ENCODE measurements around the gene BTBD7. TPM values are rescaled to one million over a fixed set of nuclear protein-coding genes. Genes with fewer than 3 reads are reported as not detected.

BTBD7 gene
- total and polyA plus RNA-seq, 2 donors (not counting 3 experiments of a cell fraction or from before 2014, with no cell fraction given): 20.9 to 50.2 TPM

DNA sequence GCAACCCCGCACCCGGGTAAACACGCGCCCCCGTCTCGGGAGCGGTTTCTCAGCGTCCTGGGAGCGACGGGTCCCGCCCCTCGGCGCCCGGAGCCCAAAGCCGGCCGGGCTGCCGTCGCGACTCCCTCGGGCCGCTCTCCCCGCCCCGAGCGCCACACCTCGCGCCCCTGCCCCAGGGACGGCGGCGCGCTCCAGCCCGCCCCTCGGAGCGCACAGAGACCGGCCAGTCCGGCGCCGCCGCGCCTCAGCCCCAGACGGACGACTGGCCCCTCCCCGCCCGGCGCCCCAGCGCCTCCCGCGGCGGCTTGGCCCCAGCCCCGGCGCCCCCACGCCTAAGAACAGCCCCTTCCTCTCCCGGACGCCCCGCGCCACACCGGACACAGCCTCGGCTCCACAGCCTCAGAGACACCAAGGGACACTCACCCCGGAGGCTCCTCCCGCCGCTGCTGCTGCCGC lies 411 bp downstream of the BTBD7 start:
- Histone ChIP-seq H4K20me1 (replicated peaks; ENCODE audit: control insufficient read depth, extremely low read depth, insufficient read depth, low read length) (peaks cover 2% of the 10 kb centered on the region), H3K27me3 (ENCODE audit: control insufficient read depth in 2 of 2, insufficient read depth in 2 of 2, low read length in 2 of 2) (no peaks in the 10 kb centered on the region), H3K27ac (ENCODE audit: insufficient read depth, low read depth, low read length) (peak overlapping the region; percentile 82), H3K79me2 (ENCODE audit: control insufficient read depth, insufficient read depth, low read length) (peaks cover 52% of the 10 kb centered on the region), H2AFZ (ENCODE audit: low read depth, low read length) (peak overlapping the region; percentile 28), H3K9ac (replicated peaks; ENCODE audit: extremely low read depth, insufficient read depth, low read length) (peak overlapping the region; percentile 94), H3K36me3 (ENCODE audit: control insufficient read depth in 2 of 2, extremely low read depth in 1 of 2, insufficient read depth in 2 of 2, low read length in 2 of 2) (no peaks in the 10 kb centered on the region), H3K4me2 (ENCODE audit: insufficient read depth, low read length) (peak overlapping the region; percentile 92), H3K9me3 (replicated peaks; ENCODE audit: control insufficient read depth, insufficient read depth, low read length) (no peaks in the 10 kb centered on the region), H3K4me1 (ENCODE audit: control insufficient read depth, extremely low read depth, insufficient read depth, low read length) (peaks cover 28% of the 10 kb centered on the region), H3K9me1 (replicated peaks; ENCODE audit: control insufficient read depth, extremely low read depth, insufficient read depth, low read length) (no peaks in the 10 kb centered on the region), H3K4me3 (replicated peaks in 1 of 3; ENCODE audit: insufficient read depth in 1 of 3, low read depth in 1 of 3, low read length in 3 of 3) (peak overlapping the region; percentile 82 to 95 (median 94))
- DNase-seq (ENCODE audit: low read depth, low spot score) (peak; percentile 70), FAIRE-seq (no peak)
- dilution Hi-C loops (cut with MboI; ENCODE audit: extremely low pct_ligation_motif_present, low sequenced_read_pairs): no loop called here
- POLR2A ChIA-PET: interaction anchor here (1.2 kb wide), 1 partner anchor 125 kb away, joined by 3 read pairs; no protein-coding TSS in a partner anchor
- TF ChIP-seq EZH2 (IDR thresholded peaks at IDR 0.05; ENCODE audit: borderline replicate concordance, low read depth, low read length, severe bottlenecking): no peak
- no peak for TF ChIP-seq MYC (IDR thresholded peaks at IDR 0.05; ENCODE audit: low read depth, low read length)
- no peak for TF ChIP-seq POLR2AphosphoS5 (IDR thresholded peaks at IDR 0.05; ENCODE audit: insufficient read depth, low read depth, low read length)
- TF ChIP-seq MAX (IDR thresholded peaks at IDR 0.05; ENCODE audit: insufficient read depth, insufficient read length): no peak
- TF ChIP-seq CTCF (IDR thresholded peaks at IDR 0.05; ENCODE audit: extremely low read depth in 1 of 2, insufficient read depth in 1 of 2, low read depth in 1 of 2, low read length in 2 of 2): no peak
- no peak for TF ChIP-seq GATA2 (IDR thresholded peaks at IDR 0.05; ENCODE audit: insufficient read depth, insufficient read length, low read depth, low read length)
- TF ChIP-seq POLR2A (IDR thresholded peaks at IDR 0.05; ENCODE audit: low read depth, low read length): peak; percentile 15
- CTCF ChIA-PET: interaction anchor here (2.8 to 3.2 kb wide), 2 partner anchors 13 to 126 kb away, joined by 13 to 23 read pairs; partner anchors contain the start of genes GON7 and UBR7
- intact Hi-C loops (cut with micrococcal nuclease): loop anchor here (2.0 to 10.0 kb wide), 4 partner anchors 75 to 1822 kb away; partner anchors contain the start of genes ITPK1 and PPP4R3A
- no TSS peak for BruUV-seq (replicated peaks)

Data from endothelial cell of umbilical vein (primary cell).